Endothelial cell (in vitro differentiated cells): ENCODE data around the gene FBXO11. TPM values are rescaled to one million over a fixed set of nuclear protein-coding genes. Genes with fewer than 3 reads are reported as not detected.

Experiments
- DNase-seq: peaks from one replicate; pipeline ENCODE4 v3.0.0; 2021; ENCODE audit warnings: low spot score
- H3K27ac Mint-ChIP-seq: one replicate; pipeline ENCODE4 v1.8.0; 2021; ENCODE audit warnings: mixed read lengths, inconsistent platforms; ENCODE audit not compliant: unreplicated experiment
- H3K27me3 Mint-ChIP-seq: one replicate; pipeline ENCODE4 v1.8.0; 2021; ENCODE audit warnings: mild to moderate bottlenecking, moderate library complexity, mixed read lengths, inconsistent platforms; ENCODE audit not compliant: unreplicated experiment
- H3K36me3 Mint-ChIP-seq: one replicate; pipeline ENCODE4 v1.8.0; 2021; ENCODE audit warnings: mild to moderate bottlenecking, low read depth, mixed read lengths, inconsistent platforms; ENCODE audit not compliant: unreplicated experiment
- H3K4me1 Mint-ChIP-seq: one replicate; pipeline ENCODE4 v1.8.0; 2021; ENCODE audit warnings: mild to moderate bottlenecking, mixed read lengths, inconsistent platforms; ENCODE audit not compliant: unreplicated experiment
- H3K4me3 Mint-ChIP-seq: one replicate; pipeline ENCODE4 v1.8.0; 2021; ENCODE audit warnings: mild to moderate bottlenecking, mixed read lengths, inconsistent platforms; ENCODE audit not compliant: unreplicated experiment
- H3K9me3 Mint-ChIP-seq: one replicate; pipeline ENCODE4 v1.8.0; 2021; ENCODE audit warnings: mixed read lengths, inconsistent platforms; ENCODE audit not compliant: unreplicated experiment
- CTCF ChIP-seq: fragments of 200-600 bp; sonication (generic); IDR thresholded peaks from one replicate; pipeline ENCODE4 v1.5.0; 2021; ENCODE audit warnings: antibody characterized with exemption; ENCODE audit not compliant: unreplicated experiment
- total RNA-seq: library from RNA; stranded (reverse); fragmentation: NEBNext Ultra II Directional; extraction: Animal tissue kit (Norgen Biotek cat#: 25700); gene quantifications from one replicate; pipeline ENCODE4 v1.2.1, GENCODE V29; 2021; ENCODE audit not compliant: unreplicated experiment

The FBXO11 gene
- total RNA-seq, 1 donor from 2014 or later, result 84.6 TPM

GRCh38 chr2:47896450-47896968 lies 9.8 kb downstream of the FBXO11 start:
- Mint-ChIP-seq H3K36me3 (no peaks in the 10 kb centered on the region), H3K4me1 (peaks cover 16% of the 10 kb centered on the region), H3K27ac (no peak overlapping the region), H3K9me3 (no peaks in the 10 kb centered on the region), H3K27me3 (no peaks in the 10 kb centered on the region), H3K4me3 (no peak overlapping the region)
- no peak for DNase-seq
- no peak for TF ChIP-seq CTCF

GRCh38 chr2:47893771-47894170 lies 12.5 kb downstream of the FBXO11 start:
- Mint-ChIP-seq H3K4me3 (no peak overlapping the region), H3K9me3 (no peaks in the 10 kb centered on the region), H3K27ac (no peak overlapping the region), H3K4me1 (peaks cover 8% of the 10 kb centered on the region), H3K36me3 (no peaks in the 10 kb centered on the region), H3K27me3 (no peaks in the 10 kb centered on the region)
- no peak for DNase-seq
- no peak for TF ChIP-seq CTCF

- no peak for DNase-seq
- no peaks in the 10 kb centered on the region for H3K9me3 Mint-ChIP-seq
- H3K36me3 Mint-ChIP-seq, result no peaks in the 10 kb centered on the region
- no peaks in the 10 kb centered on the region for H3K27me3 Mint-ChIP-seq
- peaks cover 4% of the 10 kb centered on the region for H3K4me1 Mint-ChIP-seq
- H3K27ac Mint-ChIP-seq, result no peak overlapping the region
- TF ChIP-seq CTCF, result no peak
- H3K4me3 Mint-ChIP-seq, result no peak overlapping the region
Measured at GRCh38 chr2:47892338-47892730, 14.0 kb downstream of the FBXO11 start.

- Mint-ChIP-seq H3K27me3 (no peaks in the 10 kb centered on the region), H3K27ac (no peak overlapping the region), H3K4me3 (no peak overlapping the region), H3K9me3 (no peaks in the 10 kb centered on the region), H3K36me3 (no peaks in the 10 kb centered on the region), H3K4me1 (peaks cover 4% of the 10 kb centered on the region)
- no peak for TF ChIP-seq CTCF
- DNase-seq, result no peak
Measured at GRCh38 chr2:47891369-47892337, 14.6 kb downstream of the FBXO11 start.
